ENCODE measurements around the gene SEM1. TPM values are rescaled to one million over a fixed set of nuclear protein-coding genes. Genes with fewer than 3 reads are reported as not detected.
"Not testable (repeated sequence)": the region's sequence is repeated elsewhere in the genome, so short reads cannot be mapped to it uniquely, and the experiment has no call there.

SEM1 gene
- total RNA-seq, 2 experiments from 2014 or later, result 17.4 to 18.2 TPM

- peaks cover 50% of the 10 kb centered on the region for H3K27me3 Mint-ChIP-seq
- Histone ChIP-seq H3K4me3 (ENCODE audit: low read length) (no peak overlapping the region), H3K4me1 (ENCODE audit: insufficient read depth, low read length) (no peaks in the 10 kb centered on the region), H3K27ac (ENCODE audit: low read depth in 1 of 2, low read length in 2 of 2) (no peak overlapping the region), H3K36me3 (ENCODE audit: insufficient read depth, low read length) (no peaks in the 10 kb centered on the region), H3K27me3 (ENCODE audit: control insufficient read depth in 1 of 2, insufficient read depth in 2 of 2, low read length in 2 of 2) (peaks cover 0 to 2% of the 10 kb centered on the region in 2 experiments), H3K9me3 (ENCODE audit: control insufficient read depth in 1 of 2, insufficient read depth in 1 of 2, low read length in 2 of 2) (no peaks in the 10 kb centered on the region)
- intact Hi-C loops (cut with DNase I, micrococcal nuclease), result no loop called here
- ChIA-PET CTCF (no interaction called here), POLR2A (no interaction called here)
- no peaks in the 10 kb centered on the region for H3K9me3 Mint-ChIP-seq
- H3K4me1 Mint-ChIP-seq (ENCODE audit: low read depth), result no peaks in the 10 kb centered on the region
- no peak for DNase-seq
- H3K4me3 Mint-ChIP-seq, result no peak overlapping the region
- no peak overlapping the region for H3K27ac Mint-ChIP-seq
- H3K36me3 Mint-ChIP-seq (ENCODE audit: low read depth), result no peaks in the 10 kb centered on the region
- no peak for ATAC-seq (ENCODE audit: poor library complexity)
- TF ChIP-seq CTCF (IDR thresholded peaks at IDR 0.05), result no peak
Measured at GRCh38 chr7:96723622-96724021, 14.0 kb upstream of the SEM1 start.

GRCh38 chr7:96722928-96723327 is 13.3 kb upstream of the SEM1 start:
- CTCF ChIA-PET; H3K4me3 ChIP-seq (ENCODE audit: low read length); H3K9me3 ChIP-seq (ENCODE audit: control insufficient read depth in 1 of 2, insufficient read depth in 1 of 2, low read length in 2 of 2); ATAC-seq (ENCODE audit: poor library complexity); H3K9me3 Mint-ChIP-seq; H3K27me3 ChIP-seq (ENCODE audit: control insufficient read depth in 1 of 2, insufficient read depth in 2 of 2, low read length in 2 of 2); H3K36me3 Mint-ChIP-seq (ENCODE audit: low read depth); H3K27ac ChIP-seq (ENCODE audit: low read depth in 1 of 2, low read length in 2 of 2); intact Hi-C loops (cut with DNase I, micrococcal nuclease); H3K4me1 ChIP-seq (ENCODE audit: insufficient read depth, low read length); H3K4me1 Mint-ChIP-seq (ENCODE audit: low read depth); H3K4me3 Mint-ChIP-seq; H3K27ac Mint-ChIP-seq; H3K36me3 ChIP-seq (ENCODE audit: insufficient read depth, low read length); POLR2A ChIA-PET; DNase-seq: not testable (repeated sequence)
- peaks cover 54% of the 10 kb centered on the region for H3K27me3 Mint-ChIP-seq

DNA sequence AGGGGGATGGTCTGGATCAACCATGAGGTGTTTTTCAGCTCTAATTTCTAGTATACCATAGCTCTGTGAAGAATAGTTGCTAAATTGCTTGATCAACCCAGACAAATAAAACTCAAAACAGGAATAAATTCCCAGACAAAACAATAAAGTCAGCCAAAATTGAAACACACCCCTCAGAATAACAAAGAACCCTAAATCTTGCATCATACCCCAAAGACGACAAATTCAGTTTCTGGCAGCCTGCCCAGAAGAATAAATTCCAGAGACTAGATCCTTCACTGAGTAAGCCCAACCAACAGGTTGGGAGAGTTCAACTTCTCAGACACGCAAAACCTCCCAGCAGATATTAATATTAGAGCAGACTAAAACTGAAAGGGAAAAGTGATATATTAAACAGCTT is 11.2 kb upstream of the SEM1 start:
- Histone ChIP-seq H3K27me3 (ENCODE audit: control insufficient read depth in 1 of 2, insufficient read depth in 2 of 2, low read length in 2 of 2) (peaks cover 2 to 14% of the 10 kb centered on the region in 2 experiments), H3K4me3 (ENCODE audit: low read length) (no peak overlapping the region), H3K4me1 (ENCODE audit: insufficient read depth, low read length) (no peaks in the 10 kb centered on the region), H3K27ac (ENCODE audit: low read depth in 1 of 2, low read length in 2 of 2) (no peak overlapping the region), H3K9me3 (ENCODE audit: control insufficient read depth in 1 of 2, insufficient read depth in 1 of 2, low read length in 2 of 2) (no peaks in the 10 kb centered on the region), H3K36me3 (ENCODE audit: insufficient read depth, low read length) (no peaks in the 10 kb centered on the region)
- ChIA-PET POLR2A (no interaction called here), CTCF (no interaction called here)
- no peaks in the 10 kb centered on the region for H3K9me3 Mint-ChIP-seq
- H3K27ac Mint-ChIP-seq, result no peak overlapping the region
- peaks cover 68% of the 10 kb centered on the region for H3K27me3 Mint-ChIP-seq
- no peak overlapping the region for H3K4me3 Mint-ChIP-seq
- intact Hi-C loops (cut with DNase I, micrococcal nuclease), result no loop called here
- H3K36me3 Mint-ChIP-seq (ENCODE audit: low read depth), result no peaks in the 10 kb centered on the region
- TF ChIP-seq CTCF (IDR thresholded peaks at IDR 0.05), result no peak
- H3K4me1 Mint-ChIP-seq (ENCODE audit: low read depth), result no peaks in the 10 kb centered on the region
- ATAC-seq (ENCODE audit: poor library complexity) (no peak), DNase-seq (no peak)

- Histone ChIP-seq H3K36me3 (ENCODE audit: insufficient read depth, low read length) (no peaks in the 10 kb centered on the region), H3K27me3 (ENCODE audit: control insufficient read depth in 1 of 2, insufficient read depth in 2 of 2, low read length in 2 of 2) (peaks cover 2 to 14% of the 10 kb centered on the region in 2 experiments), H3K27ac (ENCODE audit: low read depth in 1 of 2, low read length in 2 of 2) (no peak overlapping the region), H3K9me3 (ENCODE audit: control insufficient read depth in 1 of 2, insufficient read depth in 1 of 2, low read length in 2 of 2) (no peaks in the 10 kb centered on the region), H3K4me3 (ENCODE audit: low read length) (no peak overlapping the region), H3K4me1 (ENCODE audit: insufficient read depth, low read length) (no peaks in the 10 kb centered on the region)
- H3K27ac Mint-ChIP-seq, result no peak overlapping the region
- POLR2A ChIA-PET, result no interaction called here
- H3K9me3 Mint-ChIP-seq, result no peaks in the 10 kb centered on the region
- H3K36me3 Mint-ChIP-seq (ENCODE audit: low read depth), result no peaks in the 10 kb centered on the region
- H3K27me3 Mint-ChIP-seq, result peaks cover 68% of the 10 kb centered on the region
- DNase-seq (no peak), ATAC-seq (ENCODE audit: poor library complexity) (no peak)
- intact Hi-C loops (cut with DNase I, micrococcal nuclease), result no loop called here
- no peaks in the 10 kb centered on the region for H3K4me1 Mint-ChIP-seq (ENCODE audit: low read depth)
- CTCF ChIA-PET, result no interaction called here
- no peak for TF ChIP-seq CTCF (IDR thresholded peaks at IDR 0.05)
- H3K4me3 Mint-ChIP-seq, result no peak overlapping the region
Measured at GRCh38 chr7:96719164-96719563, 9.5 kb upstream of the SEM1 start.

Measured in CD4-positive, alpha-beta T cell (primary cell).